D341Med (cell line): ENCODE data around the gene MPIG6B.

ENCODE experiments used
- DNase-seq: peaks from one replicate; pipeline ENCODE4 v3.0.0; 2012; ENCODE audit warnings: low spot score

The MPIG6B gene

GRCh38 chr6:31767096-31767645 is 44.0 kb downstream of the MPIG6B start:
- no peak for DNase-seq

- no peak for DNase-seq
These were observed 45.4 kb downstream of the MPIG6B start for GRCh38 chr6:31768363-31769257.

- DNase-seq = peak; percentile 91
These were observed 46.7 kb downstream of the MPIG6B start for GRCh38 chr6:31769684-31770371.

- no peak for DNase-seq
These were observed 47.7 kb downstream of the MPIG6B start for GRCh38 chr6:31770860-31771259.

- no peak for DNase-seq
These were observed 48.8 kb downstream of the MPIG6B start for GRCh38 chr6:31771992-31772358.

- DNase-seq = no peak
These were observed 52.0 kb downstream of the MPIG6B start for GRCh38 chr6:31775184-31775583.

GRCh38 chr6:31775633-31776484 is 52.7 kb downstream of the MPIG6B start:
- no peak for DNase-seq
